DMS114 treated with DMSO at 0.1 percent for 48 hours (cell line): ENCODE measurements around the gene FCN2.

Experiments used
- DNase-seq: peaks from one replicate; lab custom pipeline; 2025; ENCODE audit not compliant: unreplicated experiment; lab: John Stamatoyannopoulos, UW

The FCN2 gene

GRCh38 chr9:134868751-134869553, 11.7 kb upstream of the FCN2 start:
- DNase-seq: no peak

- DNase-seq: no peak
Observed at GRCh38 chr9:134869554-134870300, 10.9 kb upstream of the FCN2 start.

GRCh38 chr9:134870301-134870694, 10.3 kb upstream of the FCN2 start:
- DNase-seq: no peak

- no peak for DNase-seq
Observed at GRCh38 chr9:134870746-134871662, 9.6 kb upstream of the FCN2 start.

- no peak for DNase-seq
Observed at GRCh38 chr9:134871697-134872340, 8.8 kb upstream of the FCN2 start.

- no peak for DNase-seq
Observed at GRCh38 chr9:134872482-134873231, 8.0 kb upstream of the FCN2 start.

- DNase-seq: no peak
Observed at GRCh38 chr9:134875371-134875770, 5.2 kb upstream of the FCN2 start.

GRCh38 chr9:134877541-134877940, 3.1 kb upstream of the FCN2 start:
- no peak for DNase-seq

- DNase-seq: no peak
Observed at GRCh38 chr9:134879664-134880483, 736 bp upstream of the FCN2 start.

- no peak for DNase-seq
Observed at GRCh38 chr9:134881313-134881670, 682 bp downstream of the FCN2 start.

GRCh38 chr9:134882204-134882785, 1.7 kb downstream of the FCN2 start:
- DNase-seq: no peak

GRCh38 chr9:134883040-134883782, 2.6 kb downstream of the FCN2 start:
- DNase-seq: no peak

- no peak for DNase-seq
Observed at GRCh38 chr9:134884492-134884891, 3.9 kb downstream of the FCN2 start.

- DNase-seq: no peak
Observed at GRCh38 chr9:134885001-134885678, 4.5 kb downstream of the FCN2 start.

- no peak for DNase-seq
Observed at GRCh38 chr9:134885679-134886412, 5.2 kb downstream of the FCN2 start.

GRCh38 chr9:134886413-134886913, 5.9 kb downstream of the FCN2 start:
- no peak for DNase-seq

GRCh38 chr9:134887219-134887618, 6.6 kb downstream of the FCN2 start:
- DNase-seq: no peak
